Measurements from ENCODE around the gene ZNF700.

- TF ChIP-seq, protein P1, sequence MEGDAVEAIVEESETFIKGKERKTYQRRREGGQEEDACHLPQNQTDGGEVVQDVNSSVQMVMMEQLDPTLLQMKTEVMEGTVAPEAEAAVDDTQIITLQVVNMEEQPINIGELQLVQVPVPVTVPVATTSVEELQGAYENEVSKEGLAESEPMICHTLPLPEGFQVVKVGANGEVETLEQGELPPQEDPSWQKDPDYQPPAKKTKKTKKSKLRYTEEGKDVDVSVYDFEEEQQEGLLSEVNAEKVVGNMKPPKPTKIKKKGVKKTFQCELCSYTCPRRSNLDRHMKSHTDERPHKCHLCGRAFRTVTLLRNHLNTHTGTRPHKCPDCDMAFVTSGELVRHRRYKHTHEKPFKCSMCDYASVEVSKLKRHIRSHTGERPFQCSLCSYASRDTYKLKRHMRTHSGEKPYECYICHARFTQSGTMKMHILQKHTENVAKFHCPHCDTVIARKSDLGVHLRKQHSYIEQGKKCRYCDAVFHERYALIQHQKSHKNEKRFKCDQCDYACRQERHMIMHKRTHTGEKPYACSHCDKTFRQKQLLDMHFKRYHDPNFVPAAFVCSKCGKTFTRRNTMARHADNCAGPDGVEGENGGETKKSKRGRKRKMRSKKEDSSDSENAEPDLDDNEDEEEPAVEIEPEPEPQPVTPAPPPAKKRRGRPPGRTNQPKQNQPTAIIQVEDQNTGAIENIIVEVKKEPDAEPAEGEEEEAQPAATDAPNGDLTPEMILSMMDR (IDR thresholded peaks at IDR 0.05 in 2 of 3, conservative IDR thresholded peaks at IDR 0.05 in 1 of 3; ENCODE audit: borderline replicate concordance in 1 of 3, insufficient read depth in 1 of 3, low read depth in 2 of 3, low read length in 2 of 3): no peak
- TF ChIP-seq CBX3 (IDR thresholded peaks at IDR 0.05; ENCODE audit: low read depth) (no peak), POLR2A (IDR thresholded peaks at IDR 0.05; ENCODE audit: borderline replicate concordance, extremely low read depth, insufficient read depth, insufficient read length) (no peak)
These were observed 22.7 kb upstream of the ZNF700 start for GRCh38 chr19:11902228-11902627.
